HG02970 (cell line): ENCODE measurements around the gene PLA2G4E.

ENCODE experiments used
- ATAC-seq: cut with Tn5 transposase; IDR thresholded peaks from one replicate; pipeline ENCODE4 v1.9.1; 2021; ENCODE audit warnings: mild to moderate bottlenecking, moderate library complexity, moderate number of reproducible peaks; ENCODE audit not compliant: unreplicated experiment, low FRiP score

The PLA2G4E gene

DNA sequence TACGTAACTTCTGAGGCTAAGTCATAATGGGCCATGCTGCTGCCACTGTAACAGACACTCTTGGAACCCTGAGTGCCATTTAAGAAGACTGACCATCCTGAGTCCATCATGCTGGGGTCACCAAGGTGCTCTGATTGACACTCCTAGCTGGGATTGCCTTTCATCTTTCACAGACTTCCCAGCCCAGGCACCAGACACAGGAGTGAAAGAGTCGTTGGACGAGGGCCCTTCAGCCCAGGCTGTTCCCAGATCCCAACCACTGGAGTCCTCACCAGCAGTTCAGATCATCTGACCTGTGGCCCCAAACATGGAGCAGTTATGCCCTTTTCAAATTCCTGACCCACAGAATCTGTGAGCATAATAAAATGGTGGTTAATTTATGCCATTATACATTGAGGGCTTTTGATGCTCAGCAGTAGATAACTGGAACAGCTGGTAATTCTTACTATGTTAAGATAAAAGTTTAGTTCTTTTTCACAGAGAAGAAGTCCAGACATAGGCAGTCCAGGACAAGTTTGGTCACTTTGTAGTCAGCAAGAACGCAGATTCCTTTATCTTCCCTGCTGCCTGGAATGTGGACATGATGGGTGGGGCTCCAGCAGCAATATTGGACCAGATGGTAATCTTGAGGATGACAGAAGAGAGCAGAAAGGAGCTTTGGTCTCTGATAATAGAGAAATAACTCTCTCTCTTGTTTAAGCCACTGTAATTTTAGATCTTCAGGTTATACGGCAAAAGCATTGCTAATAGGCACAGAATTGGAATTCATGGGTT lies 41.2 kb downstream of the PLA2G4E start:
- no peak for ATAC-seq

DNA sequence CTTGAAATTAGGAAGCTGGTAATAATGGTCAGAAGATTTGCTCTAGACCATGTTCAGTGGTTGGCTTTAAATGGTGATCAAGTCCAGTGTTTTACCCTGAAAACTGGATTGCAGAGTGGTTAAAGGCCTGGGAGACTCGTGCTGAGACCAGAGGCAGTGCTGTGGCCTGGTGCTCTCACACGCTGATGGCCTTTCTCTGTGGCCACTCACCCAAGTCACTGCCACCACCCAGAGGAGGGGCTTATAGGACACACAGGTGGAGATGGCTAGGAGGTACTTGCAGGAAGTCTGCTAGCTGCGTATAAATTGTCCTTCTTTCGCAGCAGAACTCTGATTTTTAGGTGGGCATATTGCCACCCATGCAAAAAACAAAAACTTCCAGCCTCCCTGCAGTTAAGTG lies 42.3 kb downstream of the PLA2G4E start:
- ATAC-seq, result no peak

DNA sequence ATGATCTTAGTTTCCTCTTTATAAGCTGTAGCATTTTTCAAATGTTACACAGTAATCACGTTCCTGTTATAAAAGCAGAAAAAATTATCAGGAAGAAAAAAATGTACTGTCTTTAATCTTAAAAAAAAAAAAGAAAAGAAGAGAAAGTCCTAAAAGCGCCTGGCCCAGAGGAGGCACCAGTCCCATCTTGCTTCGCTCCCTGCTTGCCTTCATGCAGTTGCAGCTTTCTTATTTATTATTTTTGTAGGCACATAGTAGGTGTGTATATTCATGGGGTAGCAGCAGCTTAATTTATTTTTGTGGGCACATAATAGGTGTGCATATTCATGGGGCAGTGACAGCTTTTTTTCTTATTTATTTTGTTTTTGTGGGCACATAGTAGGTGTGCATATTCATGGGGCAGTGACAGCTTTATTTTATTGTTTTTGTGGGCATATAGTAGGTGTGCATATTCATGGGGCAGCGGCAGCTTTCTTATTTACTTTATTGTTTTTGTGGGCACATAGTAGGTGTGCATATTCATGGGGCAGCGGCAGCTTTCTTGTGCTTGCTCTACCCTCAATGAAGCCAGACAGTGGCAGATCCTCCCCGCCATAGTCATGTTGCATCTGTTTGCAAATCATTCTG lies 43.0 kb downstream of the PLA2G4E start:
- no peak for ATAC-seq

DNA sequence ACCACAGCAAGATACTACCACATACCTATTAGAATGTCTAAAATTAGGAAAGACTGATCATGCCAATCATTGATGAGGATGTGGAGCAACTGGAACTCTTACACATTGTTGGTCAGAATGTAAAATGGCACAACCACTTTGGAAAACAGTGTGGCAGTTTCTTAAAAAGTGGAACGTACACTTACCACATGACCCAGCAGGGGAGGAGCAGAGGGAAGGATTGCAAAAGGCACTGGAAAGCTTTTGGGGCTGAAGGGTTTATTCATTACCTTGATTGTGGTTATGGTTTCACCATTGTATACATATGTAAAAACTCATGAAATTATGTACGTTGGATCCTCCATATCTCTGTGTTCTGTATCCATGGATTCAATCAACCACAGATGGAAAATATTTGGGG lies 45.2 kb downstream of the PLA2G4E start:
- ATAC-seq, result no peak

DNA sequence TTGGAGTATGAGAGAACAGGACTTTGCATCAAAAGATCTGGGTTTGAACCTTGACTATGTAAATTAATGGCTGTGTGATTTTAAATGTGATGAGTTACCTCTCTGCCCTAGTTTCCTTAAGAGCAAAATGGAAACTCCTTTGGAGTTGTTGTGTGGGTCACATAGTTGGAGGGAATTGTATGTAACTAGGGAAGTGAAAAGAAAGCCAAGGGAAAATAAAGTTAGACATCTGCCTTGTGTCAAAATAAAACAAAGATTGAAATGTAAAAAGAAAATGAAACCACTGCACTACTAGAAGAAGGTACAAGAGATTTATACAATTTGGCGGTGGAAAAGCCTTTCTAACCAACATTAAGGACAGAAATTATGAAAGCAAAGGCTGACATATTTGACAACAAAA lies 46.8 kb downstream of the PLA2G4E start:
- ATAC-seq, result no peak

DNA sequence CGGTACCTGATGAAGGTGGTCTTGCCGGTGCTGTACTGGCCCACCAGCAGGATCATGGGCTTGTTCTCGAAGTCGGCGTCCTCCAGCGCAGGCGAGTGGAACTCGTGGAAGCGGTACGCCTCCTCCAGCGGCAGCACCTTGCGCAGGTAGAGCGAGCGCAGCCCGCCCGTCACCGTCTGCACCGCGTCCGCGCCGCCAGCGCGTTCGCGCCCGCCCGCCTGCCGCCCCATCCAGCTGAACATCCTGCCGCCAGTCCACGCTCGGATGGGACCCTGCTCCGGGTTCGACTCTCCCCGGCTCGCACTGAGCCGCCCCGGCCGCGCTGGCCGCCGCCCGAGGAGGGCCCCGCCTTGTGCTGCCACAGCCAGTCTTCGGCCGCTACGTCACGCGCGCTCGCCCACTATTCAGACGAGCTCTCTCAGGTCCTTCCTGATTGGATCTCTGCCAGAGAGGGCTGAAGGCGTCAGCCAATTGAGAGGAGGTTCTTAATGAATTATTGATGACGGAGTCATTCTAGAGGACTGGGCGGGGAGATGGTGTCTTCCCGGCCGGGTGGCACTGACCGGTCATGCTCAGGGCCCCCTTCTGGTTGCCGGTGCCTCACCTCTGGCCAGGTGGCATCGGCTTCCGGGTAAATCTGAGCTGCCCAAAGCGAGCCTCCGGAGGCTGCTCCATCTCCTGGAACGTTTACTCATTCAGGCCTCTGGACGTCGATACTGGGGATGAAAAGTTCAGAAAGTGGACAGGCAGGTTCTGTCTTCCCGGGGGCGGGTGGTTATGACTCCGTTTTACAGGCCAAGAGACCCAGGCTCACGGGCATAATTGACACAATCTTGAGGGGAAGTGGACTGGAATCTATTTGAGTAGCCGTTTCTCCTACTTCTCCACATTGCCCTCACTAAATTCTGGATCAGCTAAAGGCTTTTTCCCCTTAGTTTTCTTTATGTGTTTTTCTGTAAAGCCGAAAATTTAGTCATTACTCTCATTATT lies 48.3 kb downstream of the PLA2G4E start, which contains the start of gene EHD4:
EHD4 (minus strand) TSS at position 305 of the 990 bp plus-strand sequence; CDS start at position 242, 63 bp downstream.
- ATAC-seq, result peak; percentile 74

DNA sequence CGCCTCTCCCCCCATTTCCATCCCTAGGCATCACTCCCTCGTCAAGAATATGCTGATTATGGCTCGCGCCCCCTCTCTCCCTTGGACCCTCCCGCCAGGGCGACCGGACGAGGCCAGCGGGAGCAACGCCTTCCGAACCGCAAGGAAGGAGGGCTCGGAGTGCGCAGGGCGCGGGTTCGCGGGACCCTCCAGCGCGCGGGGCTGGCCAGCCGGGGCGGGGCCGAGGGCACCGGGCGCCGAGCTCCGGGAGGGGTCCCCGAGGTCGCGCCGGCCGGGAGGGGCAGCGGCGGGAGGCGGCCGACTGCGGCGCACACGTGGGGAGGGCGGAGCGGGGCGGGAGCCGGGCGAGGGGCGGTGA lies 49.0 kb downstream of the PLA2G4E start:
- peak; percentile 21 for ATAC-seq

DNA sequence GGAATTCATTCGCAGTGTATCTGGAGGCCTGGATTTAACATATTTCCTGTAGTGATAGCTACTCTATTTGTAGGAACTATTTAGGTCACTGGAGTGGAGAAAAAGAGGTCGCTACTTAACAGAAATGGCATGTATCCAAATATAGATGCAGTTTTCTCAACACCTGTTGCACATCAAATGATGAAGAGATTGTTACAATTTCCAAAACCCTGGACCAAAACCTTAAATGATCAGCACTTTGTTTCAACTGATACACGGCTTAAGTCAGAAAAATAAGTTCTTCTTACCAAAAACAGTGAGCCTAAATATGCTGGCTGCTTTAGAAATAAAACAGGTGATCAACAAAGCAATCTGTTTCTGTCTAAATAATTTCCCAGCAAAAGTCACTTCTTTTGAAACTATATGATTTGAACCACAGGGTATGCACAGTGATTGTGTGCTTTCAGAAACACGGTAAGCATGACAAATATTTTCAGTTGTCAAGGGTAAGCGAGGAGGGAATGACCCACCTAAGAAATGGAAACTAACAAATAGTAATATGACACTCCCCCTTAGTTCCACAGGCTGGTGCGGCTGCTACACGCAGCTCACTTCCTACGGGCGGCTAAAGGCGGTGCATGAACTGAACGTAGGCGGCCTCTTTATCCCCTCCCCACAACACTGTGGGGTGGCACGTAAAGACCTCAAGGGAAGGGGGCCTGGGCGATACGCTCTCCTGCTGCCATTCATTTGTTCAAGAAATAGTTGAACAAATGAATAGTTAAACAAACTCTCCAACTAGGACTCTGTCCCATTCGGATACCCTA lies 49.5 kb downstream of the PLA2G4E start:
- ATAC-seq, result peak; percentile 39

DNA sequence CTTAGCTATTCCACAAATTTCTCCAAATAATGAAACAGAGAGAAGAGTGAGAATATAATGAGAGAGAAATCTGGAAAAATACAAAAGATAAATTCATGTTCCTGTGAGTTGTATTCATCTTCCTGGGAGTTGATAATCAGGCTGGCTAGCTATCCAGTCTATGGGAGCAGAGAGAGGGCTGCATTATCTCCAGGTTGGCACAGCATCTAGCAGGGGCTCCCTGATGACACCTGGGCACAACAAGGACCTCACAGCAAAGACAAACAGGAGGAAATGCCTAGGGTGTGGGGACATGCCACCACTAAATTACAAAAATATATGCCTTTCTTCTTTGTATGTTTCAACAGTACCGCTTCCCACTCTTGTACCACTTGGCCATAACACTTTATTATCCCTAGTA lies 50.4 kb downstream of the PLA2G4E start:
- no peak for ATAC-seq

DNA sequence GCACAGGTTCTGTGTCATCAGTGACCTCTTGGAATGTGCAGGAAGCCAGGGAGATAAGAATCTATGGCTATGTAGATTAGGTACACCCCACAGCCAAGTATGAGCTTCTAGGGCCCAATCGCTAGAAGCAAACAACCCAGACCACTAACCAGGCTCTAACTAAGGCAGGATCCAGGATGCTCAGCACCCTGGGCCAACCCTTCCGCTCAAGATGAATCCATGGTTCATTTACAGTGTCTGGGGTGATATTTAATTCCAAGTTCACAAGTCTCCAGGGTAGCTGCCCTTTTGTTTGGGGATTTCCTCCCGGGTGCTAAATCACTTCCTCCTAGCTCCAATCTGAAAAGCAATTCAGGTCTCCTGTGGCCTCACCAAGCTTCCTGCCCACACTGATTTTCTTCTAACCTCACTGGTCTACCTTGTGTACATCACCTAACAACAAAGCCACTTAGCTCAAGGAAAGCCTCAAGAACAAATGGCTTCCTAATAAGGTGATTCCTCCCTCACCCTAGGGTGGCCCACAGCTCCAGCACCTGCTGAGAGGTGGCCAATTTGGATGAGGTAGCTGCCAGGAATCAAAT lies 50.9 kb downstream of the PLA2G4E start:
- ATAC-seq, result no peak

DNA sequence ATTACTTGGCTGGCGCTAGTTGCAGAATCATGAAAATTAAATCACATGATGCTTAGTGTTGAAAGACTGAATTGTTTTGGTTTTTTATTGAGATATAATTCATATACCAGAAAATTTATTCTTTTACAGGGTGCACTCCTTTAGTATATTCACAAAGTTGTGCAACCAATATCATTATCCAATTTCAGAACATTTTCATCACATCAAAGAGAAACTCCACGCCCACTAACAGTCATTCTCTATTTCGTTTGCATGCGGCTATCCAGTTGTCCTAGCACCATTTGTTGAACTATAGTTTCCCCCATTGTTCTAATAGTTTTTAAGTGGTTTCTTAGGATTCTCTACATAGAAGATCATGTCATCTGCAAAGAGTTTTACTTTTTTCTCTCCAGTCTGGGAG lies 52.1 kb downstream of the PLA2G4E start:
- no peak for ATAC-seq

DNA sequence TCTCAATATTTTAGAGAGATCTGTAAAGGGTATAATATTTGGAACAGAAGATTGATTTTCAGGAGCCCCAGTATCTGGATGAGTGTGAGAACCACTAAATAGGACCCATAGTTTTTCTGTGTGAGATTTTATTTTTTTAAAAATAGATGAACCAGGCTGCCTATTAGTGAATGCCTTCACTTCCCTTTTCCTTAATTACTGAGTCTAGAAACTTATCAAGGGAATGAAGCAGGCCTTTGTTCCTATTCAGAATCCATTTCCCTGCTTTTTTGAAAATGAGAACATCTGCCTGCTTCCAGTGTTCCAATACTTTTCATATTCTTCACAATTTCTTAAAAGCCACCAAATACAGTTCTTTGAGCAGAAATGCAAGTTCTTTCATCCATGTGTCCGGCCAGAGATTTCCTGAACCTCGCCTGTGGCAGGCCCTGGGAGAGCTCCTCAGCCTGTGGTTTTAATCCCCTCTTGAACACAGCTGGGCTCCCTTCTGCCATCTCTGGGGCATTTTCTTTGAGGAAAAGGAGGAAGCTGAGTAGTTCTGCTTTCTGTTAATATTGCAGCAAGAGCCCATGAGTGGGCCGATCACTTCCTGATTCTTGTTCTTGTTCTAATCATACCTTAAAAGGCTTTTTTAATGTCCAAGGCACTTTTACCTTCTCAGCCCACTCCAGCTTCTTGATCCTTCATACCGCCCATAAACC lies 53.2 kb downstream of the PLA2G4E start:
- no peak for ATAC-seq

DNA sequence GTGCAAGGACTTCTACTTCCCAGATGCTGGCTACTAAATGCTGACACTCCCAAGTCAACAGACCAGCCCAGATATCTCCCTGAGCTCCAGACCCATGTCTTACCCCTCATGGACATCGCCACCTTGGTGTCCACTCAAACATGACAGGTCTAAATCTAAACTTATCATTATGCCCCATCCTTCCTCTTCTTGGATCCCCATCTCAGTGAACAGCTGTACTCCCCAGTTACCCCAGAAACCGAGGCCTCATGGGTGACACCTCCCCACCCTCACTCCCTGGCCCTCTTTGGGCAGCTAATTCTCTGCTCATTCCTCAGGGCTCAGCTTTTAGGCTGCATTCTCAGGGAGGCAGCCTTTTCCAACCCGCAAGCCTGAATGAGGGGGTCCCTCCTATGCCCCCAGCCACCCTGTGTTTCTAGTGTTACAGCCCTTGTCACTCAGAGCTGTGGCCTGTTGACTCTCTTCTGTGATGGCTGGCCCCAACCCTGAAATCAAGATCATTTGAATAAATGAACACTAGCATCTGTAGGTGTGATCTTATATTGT lies 53.8 kb downstream of the PLA2G4E start:
- no peak for ATAC-seq

DNA sequence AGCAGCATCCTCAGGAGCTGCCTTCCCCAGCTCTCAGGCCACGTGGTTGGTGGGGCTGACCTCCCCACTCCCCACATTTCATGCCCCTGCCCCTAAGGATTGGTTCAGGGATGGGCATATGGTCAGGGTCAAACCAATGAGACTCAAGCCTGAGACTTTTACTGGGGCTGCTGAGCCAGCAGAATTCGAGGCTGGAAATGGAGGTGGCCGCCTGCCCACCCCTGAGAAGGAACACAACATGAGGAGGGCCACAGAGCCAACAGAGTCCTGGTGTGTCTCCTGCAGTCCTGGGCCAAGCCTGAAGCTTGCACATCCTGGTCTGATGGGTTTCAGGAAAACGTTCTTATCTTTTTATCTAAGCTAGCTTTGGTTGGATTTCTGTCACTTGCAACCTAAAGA lies 54.4 kb downstream of the PLA2G4E start:
- ATAC-seq, result no peak

DNA sequence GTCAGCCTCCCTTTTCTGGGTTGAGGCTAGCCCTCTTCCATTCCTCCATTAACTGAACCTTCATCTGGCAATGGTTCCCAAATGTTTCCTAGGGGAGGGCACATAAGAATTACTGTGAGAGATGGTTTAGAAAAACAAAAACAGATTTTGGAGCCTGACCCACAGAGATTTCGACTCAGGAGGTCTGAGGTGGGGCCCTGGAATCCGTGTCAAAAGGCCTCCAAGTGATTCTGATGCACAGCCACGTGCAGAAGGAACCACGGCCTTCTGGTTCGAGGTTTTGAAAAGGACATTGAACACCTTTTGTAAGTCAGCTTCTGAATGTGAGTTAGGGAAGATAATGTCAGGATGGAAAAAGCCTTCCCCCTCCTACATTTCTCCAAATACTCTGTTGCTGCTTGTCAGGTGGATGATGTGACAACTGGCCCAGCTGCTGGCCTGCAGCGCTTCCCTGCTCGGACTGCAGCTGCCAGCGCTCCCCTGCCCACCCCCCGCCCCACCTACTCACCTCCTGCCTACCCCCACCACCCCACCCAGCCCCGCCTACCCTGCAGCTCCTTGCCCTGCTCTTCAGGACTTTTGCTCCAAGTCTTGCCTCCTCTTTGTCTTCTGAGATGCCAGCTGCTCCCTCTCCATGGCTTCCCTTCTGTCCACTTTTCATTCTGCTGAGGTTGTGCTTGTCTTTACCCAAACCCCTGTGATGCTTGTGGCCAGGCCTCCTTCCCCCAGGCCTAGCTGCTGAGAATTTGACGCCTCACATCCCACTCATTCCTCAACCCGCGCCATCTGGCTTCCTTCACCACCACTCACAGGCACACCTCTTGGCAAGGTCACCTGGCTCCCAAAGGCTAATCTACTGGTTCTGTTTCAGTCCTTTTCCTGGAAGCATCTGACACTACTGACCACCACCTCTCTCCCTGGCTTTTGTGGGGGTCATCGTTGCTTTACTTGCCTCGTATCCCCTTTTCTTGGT lies 55.1 kb downstream of the PLA2G4E start:
- ATAC-seq, result no peak

DNA sequence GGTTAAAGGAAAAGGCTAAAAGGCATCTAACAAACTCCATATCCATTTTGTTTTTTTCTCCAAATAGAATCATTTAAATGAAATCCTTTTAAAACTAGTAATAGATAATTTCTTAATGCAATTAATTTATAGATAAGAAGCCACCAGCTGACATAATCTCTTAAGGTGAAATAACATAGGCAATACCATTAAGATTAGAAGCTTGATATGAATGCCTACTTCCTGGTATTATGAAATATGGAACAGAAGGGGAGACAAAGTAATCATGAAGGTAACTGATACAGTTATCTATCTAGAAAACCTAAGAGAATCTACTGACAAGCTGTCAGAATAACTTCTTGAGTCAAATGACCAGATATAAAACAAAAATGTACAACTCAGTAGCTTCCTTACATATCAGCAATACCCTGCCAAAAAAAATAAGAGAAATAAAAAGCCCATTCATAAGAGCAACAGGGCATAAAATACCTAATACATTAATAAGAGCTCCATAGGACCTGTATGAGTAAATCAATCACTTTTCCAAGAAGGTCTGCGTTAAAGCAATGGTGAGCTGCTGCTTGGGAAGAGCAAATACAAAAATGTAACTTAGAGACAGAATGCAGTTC lies 59.1 kb downstream of the PLA2G4E start:
- ATAC-seq, result no peak

DNA sequence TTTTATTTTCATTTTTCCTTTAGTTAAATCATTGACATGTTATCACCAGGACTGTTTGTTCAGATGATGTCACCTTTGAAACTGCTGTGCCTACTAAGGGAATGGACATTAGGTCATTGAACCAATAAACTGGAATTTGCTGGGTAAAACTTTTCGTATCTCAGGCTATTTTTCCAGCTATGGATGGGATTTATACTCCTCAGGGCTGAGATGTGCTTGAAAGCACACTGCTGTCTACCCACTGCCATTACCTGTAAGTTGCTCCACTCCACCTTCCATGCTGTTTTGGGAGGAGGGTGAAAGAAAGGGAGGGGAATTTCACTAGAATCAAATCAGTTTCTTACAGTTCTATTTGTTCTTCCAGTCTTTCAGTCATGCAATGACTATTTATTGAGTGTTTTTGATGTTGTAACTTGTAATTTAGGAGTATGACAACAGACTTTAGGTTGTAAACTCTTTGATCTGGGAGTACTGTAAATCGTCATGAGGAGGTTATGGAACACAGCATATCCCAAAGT lies 59.8 kb downstream of the PLA2G4E start:
- no peak for ATAC-seq
